ENCODE measurements around the gene GAS2L1.

GRCh38 chr22:29284196-29284595 is 22.3 kb upstream of the GAS2L1 start:
- no peak for TF ChIP-seq CTCF (IDR thresholded peaks at IDR 0.05)
- no peak for TF ChIP-seq ZFX (IDR thresholded peaks at IDR 0.05; ENCODE audit: borderline replicate concordance)

All from 22Rv1 (cell line).